IPS-20b (cell line): Measurements from ENCODE around the gene PERCC1.
A peak's percentile ranks its signal among the peaks of the same experiment; 100 is the strongest.

Experiments used
- H3K27ac ChIP-seq: one replicate; pipeline ENCODE4 v1.5.1; 2013; ENCODE audit warnings: low read length
- H3K27me3 ChIP-seq: 2 replicates; pipeline ENCODE4 v1.6.1; 2013; ENCODE audit warnings: mild to moderate bottlenecking, low read length, inconsistent platforms; ENCODE audit not compliant: insufficient read depth
- H3K36me3 ChIP-seq: 2 replicates; pipeline ENCODE4 v1.6.1; 2013; ENCODE audit warnings: low read depth, mild to moderate bottlenecking, inconsistent platforms, low read length, moderate library complexity; ENCODE audit not compliant: insufficient read depth
- H3K4me1 ChIP-seq: 2 replicates; pipeline ENCODE4 v1.6.1; 2013; ENCODE audit warnings: mild to moderate bottlenecking, control low read depth, inconsistent platforms, low read length, moderate library complexity; ENCODE audit not compliant: insufficient read depth
- H3K4me3 ChIP-seq: 2 replicates; pipeline ENCODE4 v1.5.1; 2013; ENCODE audit warnings: mild to moderate bottlenecking, low read length, inconsistent platforms
- H3K9ac ChIP-seq: 2 replicates; pipeline ENCODE4 v1.6.1; 2013; ENCODE audit warnings: low read depth, mild to moderate bottlenecking, inconsistent platforms, low read length, moderate library complexity
- H3K9me3 ChIP-seq: 2 replicates; pipeline ENCODE4 v1.6.1; 2013; ENCODE audit warnings: mild to moderate bottlenecking, low read depth, low read length, inconsistent platforms; ENCODE audit not compliant: insufficient read depth

Gene PERCC1

DNA sequence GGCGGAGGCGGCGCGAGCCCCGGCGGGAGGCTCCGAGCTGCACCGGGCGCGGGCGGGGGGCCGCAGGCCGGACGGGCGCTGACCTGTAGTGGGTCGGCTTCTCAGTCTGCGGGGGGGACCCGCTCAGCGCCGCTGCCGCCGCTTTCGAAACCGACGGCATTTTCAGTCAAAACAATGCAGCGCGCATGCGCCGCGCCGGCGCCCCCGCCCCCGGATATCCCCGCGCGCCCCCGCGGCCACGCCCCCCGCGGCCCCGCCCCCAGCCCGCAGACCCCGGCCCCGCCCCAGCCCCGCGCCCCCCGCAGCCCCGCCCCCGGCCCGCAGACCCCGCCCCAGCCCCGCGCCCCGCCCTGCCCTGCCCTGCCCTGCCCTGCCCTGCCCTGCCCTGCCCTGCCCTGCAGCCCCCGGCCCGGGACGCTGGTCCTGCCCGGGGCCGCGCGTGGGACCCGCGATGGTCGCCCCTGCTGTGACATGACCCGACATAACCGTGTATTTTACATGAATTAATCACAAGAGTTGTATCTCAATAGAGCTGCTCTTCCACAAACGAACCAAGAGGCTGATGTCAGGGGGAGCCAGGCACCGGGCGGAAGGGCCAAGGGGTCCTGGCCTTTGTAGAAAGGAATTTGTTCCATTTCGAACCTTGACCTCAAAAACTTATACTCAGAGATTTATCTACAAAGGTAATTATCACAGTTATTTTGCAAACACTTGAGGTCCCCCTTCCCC is 16.2 kb upstream of the PERCC1 start, which contains the start of gene UNKL:
UNKL (minus strand) TSS at position 173 of the 729 bp plus-strand sequence; CDS start at position 160, 13 bp downstream.
- H3K4me1 ChIP-seq = 0 out of 2 replicates have a peak, but pooled peaks cover 2% of the 10 kb centered on the region
- H3K9ac ChIP-seq = peak within 1 kb of the TSS; percentile 45; the same call in 1 of the 2 replicates
- H3K9me3 ChIP-seq = no peaks in the 10 kb centered on the region
- no peak within 1 kb of the TSS for H3K27ac ChIP-seq
- H3K27me3 ChIP-seq = no peaks in the 10 kb centered on the region
- H3K4me3 ChIP-seq = peak within 1 kb of the TSS; percentile 68
- H3K36me3 ChIP-seq = no peaks in the 10 kb centered on the region

DNA sequence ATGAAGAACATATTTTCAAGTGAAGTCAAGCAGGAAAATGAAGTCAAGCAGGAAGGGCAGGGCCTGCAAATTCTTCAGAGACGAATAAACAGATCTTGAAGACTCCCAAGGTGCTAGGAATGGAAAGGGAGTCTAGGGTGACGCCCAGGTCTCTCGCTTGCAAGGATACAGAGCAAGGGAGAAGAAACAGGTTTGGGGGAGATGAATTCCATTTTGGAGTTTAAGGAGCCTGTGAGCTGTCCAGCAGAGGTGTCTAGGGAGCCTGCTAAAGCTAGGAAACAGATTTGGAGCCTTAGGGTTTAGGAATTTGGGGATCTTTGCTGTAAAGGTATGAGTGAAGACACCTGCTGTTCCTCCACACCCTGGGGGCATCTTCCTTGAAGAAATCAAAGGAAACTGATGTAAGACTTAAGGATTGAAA is 14.3 kb upstream of the PERCC1 start:
- Histone ChIP-seq H3K9ac (no peak overlapping the region), H3K27me3 (no peaks in the 10 kb centered on the region), H3K4me3 (no peak overlapping the region), H3K36me3 (no peaks in the 10 kb centered on the region), H3K27ac (no peak overlapping the region), H3K9me3 (no peaks in the 10 kb centered on the region), H3K4me1 (0 out of 2 replicates have a peak, but pooled peaks cover 4% of the 10 kb centered on the region)

DNA sequence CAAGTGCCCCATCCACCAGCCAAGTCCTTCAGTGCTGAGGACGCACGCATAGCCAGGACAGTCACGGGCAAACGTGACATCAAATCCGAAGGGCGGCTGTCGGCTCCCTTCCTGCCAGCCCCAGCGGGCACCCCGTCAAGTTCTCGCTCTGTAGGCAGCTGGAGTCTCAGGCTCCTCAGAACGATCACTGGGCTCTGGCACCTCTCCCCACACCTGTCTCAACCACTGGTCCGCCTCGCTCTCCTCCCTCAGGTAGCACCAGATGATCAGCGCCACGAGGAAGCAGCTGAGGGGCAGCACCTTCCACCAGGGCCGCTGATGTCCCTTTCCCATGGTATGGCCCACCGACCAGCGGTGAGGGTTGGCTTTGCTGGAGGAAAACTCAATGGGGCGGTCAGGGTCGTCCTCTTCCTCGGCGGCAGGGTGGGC is 10.8 kb upstream of the PERCC1 start:
- 0 out of 2 replicates have a peak, but pooled peaks cover 4% of the 10 kb centered on the region for H3K4me1 ChIP-seq

DNA sequence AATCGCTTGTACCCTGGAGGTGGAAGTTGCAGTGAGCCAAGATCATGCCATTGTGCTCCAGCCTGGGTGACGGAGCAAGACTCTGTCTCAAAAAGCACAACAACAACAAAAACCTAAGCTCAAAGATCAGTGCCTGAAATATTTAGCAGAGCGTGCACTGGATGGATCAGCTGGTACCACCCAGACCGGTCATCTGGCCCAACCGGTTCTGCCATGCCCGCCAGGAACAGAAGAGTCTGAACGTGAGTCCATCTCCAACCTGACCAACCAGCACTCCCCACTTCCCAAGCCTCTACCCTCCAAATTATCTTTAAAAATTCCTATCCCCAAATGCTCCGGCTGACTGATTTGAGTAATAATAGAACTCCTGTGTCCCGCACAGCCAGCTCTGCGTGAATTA is 8.8 kb upstream of the PERCC1 start:
- Histone ChIP-seq H3K4me3 (no peak overlapping the region), H3K27me3 (no peaks in the 10 kb centered on the region), H3K9me3 (no peaks in the 10 kb centered on the region), H3K4me1 (0 out of 2 replicates have a peak, but pooled peaks cover 4% of the 10 kb centered on the region), H3K27ac (no peak overlapping the region), H3K9ac (no peak overlapping the region), H3K36me3 (no peaks in the 10 kb centered on the region)

More for the DNA sequence above, 10.8 kb upstream of the PERCC1 start:
- Histone ChIP-seq H3K36me3 (no peaks in the 10 kb centered on the region), H3K9me3 (no peaks in the 10 kb centered on the region), H3K27ac (peak overlapping the region; percentile 77), H3K27me3 (no peaks in the 10 kb centered on the region), H3K4me3 (peak overlapping the region; percentile 99), H3K9ac (peak overlapping the region; percentile 92)

DNA sequence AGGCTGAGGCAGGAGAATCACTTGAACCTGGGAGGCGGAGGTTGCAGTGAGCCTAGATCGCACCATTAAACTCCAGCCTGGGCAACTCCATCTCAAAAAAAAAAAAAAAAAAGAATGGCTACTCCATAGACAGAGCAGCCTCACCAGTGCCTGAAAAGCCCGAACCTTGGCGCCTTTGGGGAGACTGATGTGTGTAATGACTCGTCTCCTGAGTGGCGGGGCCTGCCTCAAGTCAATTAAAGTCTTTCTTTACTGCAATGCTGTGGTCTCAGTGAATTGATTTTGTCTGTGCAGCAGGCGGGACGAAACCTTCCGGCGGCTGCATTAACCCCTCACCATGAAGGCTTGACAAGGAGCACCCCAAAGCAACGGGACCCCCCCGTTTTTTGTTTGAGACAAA is 6.8 kb upstream of the PERCC1 start:
- Histone ChIP-seq H3K36me3 (no peaks in the 10 kb centered on the region), H3K27me3 (no peaks in the 10 kb centered on the region), H3K27ac (no peak overlapping the region), H3K4me3 (no peak overlapping the region), H3K9ac (no peak overlapping the region), H3K4me1 (0 out of 2 replicates have a peak, but pooled peaks cover 4% of the 10 kb centered on the region), H3K9me3 (no peaks in the 10 kb centered on the region)

DNA sequence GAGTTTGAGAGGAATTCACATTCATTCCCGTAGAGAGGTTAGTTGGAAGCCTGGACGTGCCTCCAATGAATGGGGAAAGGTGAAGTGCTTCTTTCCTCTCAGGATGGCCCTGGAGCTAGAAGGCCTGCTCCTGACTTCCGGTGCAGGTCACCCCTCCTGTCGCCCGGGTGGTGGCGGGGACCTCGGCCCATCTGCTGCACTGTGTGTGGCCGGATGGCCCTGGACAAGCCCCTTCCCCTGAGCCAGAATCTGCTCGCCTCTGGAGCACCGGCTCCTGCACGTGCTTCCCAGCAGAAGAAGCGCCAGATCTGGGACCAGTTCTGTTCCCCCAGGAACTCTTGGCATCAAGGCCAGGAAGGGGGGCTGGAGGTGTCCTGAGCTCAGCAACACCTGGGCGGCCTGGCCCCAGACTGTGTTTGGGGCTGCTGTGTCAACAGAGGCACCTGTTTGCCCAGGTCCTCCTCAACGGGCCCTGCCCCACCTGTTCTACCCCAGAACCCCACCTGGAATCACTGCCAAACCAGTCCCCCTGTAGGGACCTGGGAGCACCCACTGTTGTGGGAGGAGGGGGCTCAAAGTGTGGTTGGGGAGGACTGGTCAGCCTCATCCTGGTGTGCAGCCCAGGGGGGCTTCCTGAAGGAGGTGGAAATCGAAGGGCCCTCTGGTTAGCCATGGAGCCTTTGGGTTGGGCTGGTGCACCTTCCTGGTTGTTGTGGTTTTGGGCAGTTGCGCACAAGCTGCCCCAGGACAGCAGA is 5.1 kb upstream of the PERCC1 start:
- no peaks in the 10 kb centered on the region for H3K27me3 ChIP-seq
- H3K9ac ChIP-seq = no peak overlapping the region
- no peak overlapping the region for H3K27ac ChIP-seq
- no peaks in the 10 kb centered on the region for H3K4me1 ChIP-seq
- no peaks in the 10 kb centered on the region for H3K36me3 ChIP-seq
- no peak overlapping the region for H3K4me3 ChIP-seq
- no peaks in the 10 kb centered on the region for H3K9me3 ChIP-seq

DNA sequence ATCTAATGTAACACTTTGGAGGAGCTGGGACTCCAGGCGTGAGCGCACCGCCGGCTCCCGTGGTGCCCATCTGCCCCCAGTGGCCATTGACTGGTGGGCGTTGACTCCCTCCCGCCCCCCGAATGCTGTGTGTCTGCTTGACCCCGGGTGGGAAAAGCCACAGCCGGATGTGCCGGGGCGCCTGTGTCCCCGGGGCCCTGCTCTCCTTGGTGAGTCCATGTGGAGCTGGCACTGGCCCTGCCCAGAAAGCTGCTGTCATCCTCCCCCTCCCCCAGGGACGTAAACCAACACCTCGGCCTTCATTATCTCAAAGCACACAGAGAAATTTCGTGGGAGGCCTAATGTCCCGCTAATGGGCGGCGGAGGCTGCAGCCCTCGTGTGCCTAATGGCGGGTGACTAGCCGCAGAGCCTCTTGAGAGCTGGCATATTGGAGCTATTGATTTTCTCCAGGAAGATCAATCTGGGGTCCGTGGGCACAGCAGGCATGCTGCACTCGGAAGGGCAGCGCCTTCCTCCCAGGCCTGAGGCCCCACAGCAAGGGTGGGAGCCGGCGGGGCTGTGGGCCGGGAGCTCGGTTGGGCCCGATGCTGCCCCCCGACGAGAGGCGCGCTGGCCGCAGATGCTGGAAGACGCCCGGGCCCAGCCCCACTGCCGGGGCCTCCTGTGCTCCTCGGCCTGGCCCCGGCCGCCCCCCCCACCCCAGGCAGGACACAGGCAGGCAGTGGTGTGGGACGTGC is 4.0 kb upstream of the PERCC1 start:
- no peaks in the 10 kb centered on the region for H3K9me3 ChIP-seq
- H3K27me3 ChIP-seq = no peaks in the 10 kb centered on the region
- no peaks in the 10 kb centered on the region for H3K36me3 ChIP-seq
- no peak overlapping the region for H3K27ac ChIP-seq
- no peaks in the 10 kb centered on the region for H3K4me1 ChIP-seq
- no peak overlapping the region for H3K4me3 ChIP-seq
- no peak overlapping the region for H3K9ac ChIP-seq

DNA sequence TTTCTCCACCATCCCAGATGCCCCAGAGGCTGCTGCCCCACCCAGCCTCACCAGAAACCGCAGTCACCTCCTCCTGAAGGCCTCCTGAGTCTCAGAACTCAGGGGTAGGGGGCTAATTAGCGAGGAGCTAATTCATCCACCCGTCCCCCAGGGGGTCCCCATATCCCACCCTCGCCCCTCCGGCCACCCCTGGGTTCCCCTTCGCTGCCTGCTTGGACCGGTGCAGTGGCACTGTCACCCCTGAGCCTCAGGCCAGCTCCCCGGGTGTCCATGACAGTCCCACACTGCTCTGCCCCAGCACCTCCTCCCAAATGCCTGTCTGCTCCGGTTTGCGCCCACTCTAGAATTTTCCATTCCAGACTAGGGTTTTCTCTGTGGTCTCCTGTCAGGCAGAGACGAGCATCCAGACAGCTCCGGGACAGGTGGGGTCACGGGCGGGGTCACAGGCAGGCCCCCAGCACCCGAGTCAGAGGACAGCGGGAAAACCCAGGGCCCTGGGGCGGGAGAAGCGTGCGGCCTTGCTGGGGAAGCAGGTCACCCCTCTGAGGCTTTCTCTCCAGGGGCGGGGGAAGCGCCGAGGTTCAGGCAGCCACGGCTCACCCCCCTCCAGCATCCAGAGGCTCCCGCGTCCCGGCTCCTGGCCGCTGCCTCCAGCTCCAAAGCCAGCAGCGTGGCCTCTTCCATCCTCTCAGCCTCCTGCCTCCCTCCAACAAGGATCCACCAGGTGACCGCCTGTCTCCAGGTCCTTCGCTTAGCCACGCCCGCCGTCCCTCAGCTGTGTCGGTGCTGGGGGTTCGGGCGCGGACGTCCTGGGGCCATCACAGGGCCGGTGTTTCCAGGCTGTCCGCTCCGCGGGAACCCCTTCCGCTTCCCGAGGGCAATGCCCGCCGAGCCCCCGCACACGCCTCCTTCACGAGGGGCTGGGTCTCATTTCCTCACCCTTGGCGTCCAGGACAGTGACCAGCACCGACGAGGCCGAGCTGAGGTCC is 3.1 kb upstream of the PERCC1 start:
- H3K27me3 ChIP-seq = no peaks in the 10 kb centered on the region
- H3K4me3 ChIP-seq = no peak overlapping the region
- H3K36me3 ChIP-seq = no peaks in the 10 kb centered on the region
- H3K27ac ChIP-seq = no peak overlapping the region
- H3K4me1 ChIP-seq = no peaks in the 10 kb centered on the region
- no peak overlapping the region for H3K9ac ChIP-seq
- H3K9me3 ChIP-seq = no peaks in the 10 kb centered on the region

DNA sequence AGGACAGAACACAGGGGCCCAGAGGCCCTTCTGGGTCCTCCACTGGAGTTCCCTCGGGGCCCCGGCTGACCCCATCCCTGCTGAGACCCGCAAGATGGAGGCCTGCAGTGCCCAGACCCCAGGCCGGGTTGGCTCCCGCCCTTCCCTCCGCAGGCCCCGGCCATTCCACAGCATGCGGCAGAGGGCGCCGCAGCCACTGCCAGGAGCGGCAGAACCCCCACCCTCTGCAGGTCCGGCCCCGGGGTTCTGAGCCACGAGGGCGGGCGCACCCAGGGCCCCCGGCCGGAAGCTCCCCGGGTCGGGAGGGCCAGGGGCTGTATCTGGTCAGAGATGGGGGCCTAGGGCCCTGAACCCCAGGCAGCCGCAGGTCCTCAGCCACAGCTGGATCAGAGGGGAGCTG is 2.4 kb upstream of the PERCC1 start:
- H3K9ac ChIP-seq = no peak overlapping the region
- no peaks in the 10 kb centered on the region for H3K9me3 ChIP-seq
- H3K4me3 ChIP-seq = no peak overlapping the region
- H3K36me3 ChIP-seq = no peaks in the 10 kb centered on the region
- H3K4me1 ChIP-seq = no peaks in the 10 kb centered on the region
- H3K27me3 ChIP-seq = no peaks in the 10 kb centered on the region
- no peak overlapping the region for H3K27ac ChIP-seq

DNA sequence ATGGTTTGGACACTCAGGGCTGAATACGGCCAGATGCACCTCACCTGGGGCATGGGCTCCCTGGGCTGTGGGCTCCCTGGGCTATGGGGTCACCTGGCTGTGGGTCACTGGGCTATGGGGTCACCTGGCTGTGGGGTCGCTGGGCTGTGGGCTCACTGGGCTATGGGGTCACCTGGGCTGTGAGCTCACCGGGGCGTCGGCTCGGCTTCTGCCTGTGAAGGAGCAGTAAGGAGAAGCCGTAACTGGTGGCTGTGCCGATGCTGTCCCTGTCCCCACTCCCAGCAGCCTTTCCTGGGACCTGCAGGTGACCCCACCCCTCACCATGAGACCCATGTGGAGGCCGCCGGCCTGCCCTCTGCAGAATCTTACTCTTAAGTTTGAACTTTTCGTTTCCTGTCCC is 1.9 kb upstream of the PERCC1 start:
- Histone ChIP-seq H3K4me1 (no peaks in the 10 kb centered on the region), H3K4me3 (no peak overlapping the region), H3K36me3 (no peaks in the 10 kb centered on the region), H3K27ac (no peak overlapping the region), H3K9ac (no peak overlapping the region), H3K27me3 (no peaks in the 10 kb centered on the region), H3K9me3 (no peaks in the 10 kb centered on the region)

DNA sequence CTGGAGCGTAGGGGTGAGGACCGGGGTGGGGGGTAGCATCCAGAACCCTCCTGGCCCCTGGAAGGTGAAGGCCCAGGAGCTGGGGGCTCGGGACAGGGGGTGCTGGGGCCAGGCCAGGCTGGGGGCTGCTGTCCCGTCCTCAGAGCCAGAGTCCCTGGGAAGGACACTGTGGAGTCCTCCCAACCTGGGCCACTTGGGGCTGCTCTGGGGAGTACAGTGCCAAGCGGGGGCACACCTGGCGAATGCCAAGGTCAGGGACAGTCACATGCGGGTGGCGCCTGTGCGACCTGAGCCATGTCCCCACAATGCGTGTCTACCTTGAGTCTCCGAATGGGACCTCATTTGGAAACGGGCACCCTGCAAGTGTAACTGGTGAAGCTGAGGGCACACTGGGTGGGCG is 1.2 kb upstream of the PERCC1 start:
- H3K4me1 ChIP-seq = no peaks in the 10 kb centered on the region

More for the DNA sequence above, 1.2 kb upstream of the PERCC1 start:
- Histone ChIP-seq H3K27ac (no peak overlapping the region), H3K27me3 (no peaks in the 10 kb centered on the region), H3K9me3 (no peaks in the 10 kb centered on the region), H3K36me3 (no peaks in the 10 kb centered on the region), H3K9ac (no peak overlapping the region), H3K4me3 (no peak overlapping the region)
